Hematopoietic multipotent progenitor cell treated with erythropoietin and hydrocortisone succinate and interleukin-3 and kit ligand, for 17 days (in vitro differentiated cells): ENCODE data around the gene STK4.
A peak's percentile ranks its signal among the peaks of the same experiment; 100 is the strongest.

Experiments used
- DNase-seq: peaks from one replicate; pipeline ENCODE4 v3.0.0-alpha.2; 2015; ENCODE audit warnings: low spot score

STK4 gene

DNA sequence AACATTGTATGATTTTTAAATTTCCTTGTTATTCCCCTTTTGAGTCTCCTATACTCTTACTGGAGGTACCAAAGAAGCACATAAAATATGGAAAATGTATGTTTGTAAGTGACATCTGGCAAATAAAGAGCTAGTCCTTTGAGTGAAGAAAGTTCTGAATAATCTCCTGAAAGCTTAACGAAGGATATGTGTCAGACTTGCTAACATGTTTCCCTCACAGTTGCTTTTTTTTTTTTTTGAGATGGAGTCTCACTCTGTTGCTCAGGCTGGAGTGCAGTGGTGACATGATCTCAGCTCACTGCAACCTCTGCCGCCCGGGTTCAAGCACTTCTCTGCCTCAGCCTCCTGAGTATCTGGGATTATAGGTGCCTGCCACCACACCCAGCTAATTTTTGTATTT, 63.6 kb downstream of the STK4 start:
- no peak for DNase-seq

DNA sequence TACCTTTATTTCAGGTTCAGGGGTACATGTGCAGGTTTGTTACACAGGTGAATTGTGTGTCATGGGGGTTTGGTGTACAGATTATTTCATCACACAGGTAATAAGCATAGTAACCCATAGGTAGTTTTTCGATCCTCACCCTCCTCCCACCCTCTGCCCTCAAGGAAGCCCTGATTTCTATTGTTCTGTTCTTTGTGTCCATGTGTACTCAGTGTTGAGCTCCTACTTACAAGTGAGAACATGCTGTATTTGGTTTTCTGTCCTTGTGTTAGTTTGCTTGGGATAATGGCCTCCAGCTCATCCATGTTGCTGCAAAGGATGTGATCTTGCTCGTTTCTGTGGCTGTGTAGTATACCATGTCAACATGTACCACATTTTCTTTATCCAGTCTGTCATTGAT, 66.0 kb downstream of the STK4 start:
- DNase-seq = no peak

- no peak for DNase-seq
These were observed 66.5 kb downstream of the STK4 start for GRCh38 chr20:45032781-45033180.

DNA sequence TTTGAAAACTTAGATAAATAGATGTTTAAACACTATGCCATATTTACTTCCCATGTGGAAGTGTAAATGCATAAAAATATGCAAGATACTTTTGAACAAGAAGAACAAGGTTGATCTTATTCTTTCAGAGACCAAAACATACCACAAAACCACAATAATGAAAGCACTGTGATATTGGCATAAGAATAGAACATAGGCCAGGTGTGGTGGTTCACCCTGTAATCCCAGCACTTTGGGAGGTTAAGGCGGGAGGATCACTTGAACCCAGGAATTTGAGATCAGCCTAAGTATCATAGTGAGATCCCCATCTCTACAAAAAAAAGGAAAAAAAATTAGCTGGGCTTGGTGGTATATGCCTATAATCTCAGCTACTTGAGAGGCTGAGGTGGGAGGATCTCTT, 68.1 kb downstream of the STK4 start:
- DNase-seq = no peak

DNA sequence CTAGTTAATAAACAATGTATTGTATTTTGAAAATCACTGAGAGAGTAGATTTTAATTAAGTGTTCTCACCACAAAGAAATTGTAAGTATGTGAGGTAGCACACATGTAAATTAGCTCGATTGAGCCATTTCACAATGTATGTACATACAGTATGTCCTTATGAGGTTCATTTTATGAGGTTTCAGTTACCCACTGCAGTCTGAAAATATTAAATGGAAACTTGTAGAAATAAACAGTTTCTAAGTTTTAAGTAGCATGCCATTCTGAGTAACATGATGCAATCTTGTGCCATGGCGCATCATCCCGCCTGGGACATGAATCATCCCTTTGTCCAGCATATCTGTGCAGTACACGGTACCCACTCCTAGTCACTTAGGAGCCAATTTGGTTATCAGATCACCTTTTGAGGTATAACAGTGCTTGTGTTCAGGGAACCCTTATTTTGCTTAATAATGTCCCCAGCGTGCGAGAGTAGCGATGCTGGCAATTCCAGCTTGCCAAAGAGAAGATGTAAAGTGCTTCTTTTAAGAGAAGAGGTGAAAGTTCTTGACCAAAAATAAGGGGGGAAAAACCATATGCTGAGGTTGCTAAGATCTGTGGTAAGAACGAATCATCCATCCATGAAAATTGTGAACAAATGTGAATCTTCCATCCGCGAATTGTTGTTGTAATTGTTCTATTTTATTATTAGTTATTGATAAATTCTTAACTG, 69.9 kb downstream of the STK4 start:
- DNase-seq = no peak

GRCh38 chr20:45037050-45037449, 70.7 kb downstream of the STK4 start:
- DNase-seq = no peak

DNA sequence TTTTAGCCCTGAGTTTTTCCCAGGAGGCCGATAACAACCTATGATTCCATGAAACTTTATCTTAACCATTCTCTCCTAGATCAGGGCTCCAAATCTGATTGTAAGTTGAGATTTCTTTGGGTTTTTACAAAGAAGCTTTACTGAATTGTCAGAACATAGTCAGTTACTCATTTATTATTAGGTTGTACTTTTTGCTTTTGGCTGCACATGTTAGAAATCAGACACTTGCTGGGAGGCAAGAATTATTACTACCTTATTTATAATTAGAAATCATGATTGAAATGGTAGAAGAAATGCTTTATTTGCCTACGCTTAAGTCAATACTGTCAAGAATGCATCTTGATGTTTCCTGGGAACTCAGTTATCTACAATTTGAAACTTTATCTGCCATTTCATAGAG, 71.3 kb downstream of the STK4 start:
- no peak for DNase-seq

DNA sequence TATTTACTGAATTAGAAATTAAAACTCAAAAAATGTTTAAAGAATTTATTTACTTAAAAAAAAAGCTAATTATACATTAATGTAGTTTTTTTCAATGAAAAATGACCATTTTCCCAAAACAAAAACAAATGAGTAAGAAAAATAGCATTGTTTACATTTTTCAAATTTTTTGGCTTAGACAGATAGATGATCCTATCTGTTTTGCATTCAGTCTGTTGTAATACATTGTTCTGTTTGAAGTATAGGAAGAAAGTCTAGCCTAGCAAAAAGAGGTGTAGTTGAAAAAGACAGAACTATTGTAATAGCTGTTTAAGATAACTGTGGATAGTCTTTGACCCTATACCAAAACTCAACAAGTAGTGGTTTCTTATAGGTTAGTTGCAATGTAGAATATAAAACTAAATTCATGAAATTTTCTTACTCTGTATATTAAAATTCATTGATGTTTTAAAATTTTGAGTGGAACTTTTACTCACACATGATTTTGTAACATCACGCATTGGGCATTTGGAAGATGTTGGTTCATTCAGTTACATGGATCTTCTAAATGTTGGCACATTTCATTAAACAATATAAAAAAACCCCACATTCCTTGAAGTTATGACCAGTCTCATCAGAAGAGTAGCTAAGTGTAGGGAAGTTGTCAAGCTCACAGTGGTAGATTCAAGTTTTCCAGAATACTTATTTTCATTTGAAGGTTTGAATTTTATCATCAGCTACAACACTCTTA, 72.6 kb downstream of the STK4 start:
- no peak for DNase-seq

DNA sequence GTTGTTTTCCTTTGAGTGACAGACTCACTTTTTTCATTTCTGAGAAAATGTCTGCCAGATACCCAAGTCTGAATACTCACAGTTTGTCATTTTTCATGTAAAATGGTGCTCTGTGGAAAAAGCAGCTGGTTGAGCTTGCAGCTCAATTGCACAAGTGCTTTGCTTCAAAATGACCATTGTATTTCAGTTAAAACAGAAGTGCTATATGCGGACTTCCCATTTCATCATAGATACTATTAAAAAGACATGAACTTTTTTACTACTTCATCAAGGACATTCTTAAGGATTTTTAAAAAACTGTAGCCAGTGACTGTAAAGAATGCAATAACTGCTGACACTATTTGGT, 73.1 kb downstream of the STK4 start:
- no peak for DNase-seq

GRCh38 chr20:45041464-45042337, 75.4 kb downstream of the STK4 start:
- no peak for DNase-seq

DNA sequence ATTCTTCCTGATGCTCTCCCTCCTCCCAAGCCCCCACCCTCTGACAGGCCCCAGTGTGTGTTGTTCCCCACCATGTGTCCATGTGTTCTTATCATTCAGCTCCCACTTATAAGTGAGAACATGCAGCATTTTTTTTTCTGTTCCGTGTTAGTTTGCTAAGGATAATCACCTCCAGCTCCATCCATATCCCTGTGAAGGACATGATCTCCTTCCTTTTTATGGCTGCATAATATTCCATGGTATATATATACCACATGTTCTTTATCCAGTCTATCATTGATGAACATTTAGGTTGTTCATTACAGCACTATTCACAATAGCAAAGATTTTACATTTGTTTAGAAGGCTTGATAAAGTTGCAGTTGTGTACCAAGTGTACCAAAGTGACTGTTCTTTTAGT, 76.7 kb downstream of the STK4 start:
- no peak for DNase-seq

DNA sequence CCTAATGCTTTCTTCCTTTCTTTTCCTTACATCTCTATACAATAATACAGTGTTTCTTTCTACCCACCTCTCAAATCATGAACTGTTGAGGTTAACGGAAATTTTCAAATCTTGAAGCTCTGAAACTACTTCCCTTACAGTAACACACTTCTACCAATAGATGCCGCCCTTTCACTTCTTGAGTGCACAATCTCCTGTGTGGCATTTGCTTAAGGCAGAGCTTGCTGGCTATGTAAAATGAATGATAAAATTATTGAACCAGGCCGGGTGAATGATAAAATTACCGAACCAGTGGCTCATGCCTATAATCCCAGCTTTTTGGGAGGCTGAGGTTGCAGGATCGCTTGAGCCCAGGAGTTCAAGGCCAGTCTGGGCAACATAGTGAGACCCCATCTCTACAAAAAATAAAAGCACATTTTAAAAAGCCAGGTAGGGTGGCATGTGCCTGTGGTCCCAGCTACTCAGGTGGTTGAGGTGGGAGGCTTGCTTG, 77.8 kb downstream of the STK4 start:
- DNase-seq = peak; percentile 71

- DNase-seq = no peak
These were observed 78.3 kb downstream of the STK4 start for GRCh38 chr20:45044601-45045000.

GRCh38 chr20:45047581-45048119, 81.3 kb downstream of the STK4 start:
- DNase-seq = no peak

- no peak for DNase-seq
These were observed 83.1 kb downstream of the STK4 start for GRCh38 chr20:45049438-45049837.

GRCh38 chr20:45049904-45050471, 83.7 kb downstream of the STK4 start:
- DNase-seq = no peak

DNA sequence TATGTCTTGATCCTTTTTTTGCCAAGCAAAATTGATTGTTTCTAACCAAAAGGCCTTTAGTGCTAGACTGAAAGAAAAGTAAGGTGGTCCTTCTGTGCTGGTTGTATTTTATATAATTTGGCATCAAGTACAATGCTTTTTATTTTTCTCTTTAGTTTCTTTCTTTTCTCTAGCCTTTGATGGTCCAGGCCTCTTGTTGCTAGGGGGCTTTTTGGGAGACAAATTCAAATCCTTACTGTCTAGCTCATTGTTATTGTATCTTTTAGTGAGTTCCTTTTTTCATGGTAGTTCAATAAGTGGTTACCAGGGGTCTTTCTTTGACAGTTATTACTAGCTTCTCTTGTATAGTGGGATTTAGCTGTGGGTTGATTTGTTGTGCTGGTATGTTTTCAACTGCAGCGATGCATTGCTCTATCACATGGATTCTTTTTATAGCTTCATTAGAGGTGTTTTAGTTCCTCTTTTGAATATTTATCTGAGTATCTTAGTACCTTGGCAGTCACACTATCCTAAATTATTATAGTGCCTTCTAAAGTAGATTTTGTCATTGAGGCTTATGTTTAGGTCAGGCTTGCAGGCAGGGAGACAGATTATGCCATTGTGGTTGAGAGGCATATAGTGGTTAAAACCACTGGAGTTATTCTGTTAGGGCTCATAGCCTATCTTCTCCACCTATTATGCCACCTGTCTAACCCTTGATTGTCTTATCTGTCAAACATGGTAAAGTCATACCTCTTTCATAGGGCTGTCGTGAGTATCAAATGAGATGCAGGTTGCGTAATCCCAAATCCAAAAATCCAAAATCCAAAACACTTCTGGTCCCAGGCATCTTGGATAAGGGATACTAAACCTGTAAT, 85.1 kb downstream of the STK4 start:
- DNase-seq = no peak

DNA sequence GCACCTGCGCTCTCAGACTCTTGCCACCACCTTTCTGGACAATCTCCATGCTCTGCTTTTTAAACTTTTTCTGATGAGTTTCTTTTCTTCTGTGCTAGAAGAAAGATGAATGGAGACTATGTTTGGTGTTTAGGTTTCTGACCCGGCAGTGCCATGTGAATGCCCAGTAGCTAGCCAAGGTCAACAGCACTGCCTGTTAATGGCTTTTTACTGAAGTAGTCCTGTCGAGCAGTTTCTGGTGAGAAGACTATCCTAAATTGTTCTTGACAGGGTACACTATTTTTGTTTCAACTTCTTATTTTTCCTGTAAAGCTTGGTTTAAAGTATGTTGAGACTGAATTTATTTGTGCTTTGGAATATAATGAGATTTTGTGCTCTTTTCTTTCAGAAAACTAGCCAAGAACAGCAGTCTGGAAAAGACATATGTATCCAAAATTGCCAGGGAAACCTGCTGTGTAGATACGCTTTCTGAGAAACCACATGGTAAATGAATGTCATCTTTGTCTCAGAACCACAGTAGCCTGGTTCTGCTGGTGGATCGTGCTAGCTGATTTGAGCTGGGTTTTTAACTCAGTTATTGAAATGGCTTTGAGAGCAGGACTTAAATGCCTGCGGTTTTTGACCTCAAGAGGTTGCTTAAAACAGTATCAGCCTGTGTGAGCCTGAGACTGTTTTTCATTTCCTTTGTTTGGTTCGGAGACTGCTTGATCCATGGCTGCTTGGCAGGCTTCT, 86.6 kb downstream of the STK4 start:
- no peak for DNase-seq

GRCh38 chr20:45053430-45054351, 87.4 kb downstream of the STK4 start:
- no peak for DNase-seq
